CD4-positive, alpha-beta T cell treated with Interleukin-6 at 100 ng/mL for 8 hours (primary cell): ENCODE results near the gene POLR2L.

Source experiments
- DNase-seq: peaks from one replicate; pipeline ENCODE4 v3.0.0-alpha.2; 2020; ENCODE audit warnings: mixed read lengths, low spot score

Gene POLR2L

DNA sequence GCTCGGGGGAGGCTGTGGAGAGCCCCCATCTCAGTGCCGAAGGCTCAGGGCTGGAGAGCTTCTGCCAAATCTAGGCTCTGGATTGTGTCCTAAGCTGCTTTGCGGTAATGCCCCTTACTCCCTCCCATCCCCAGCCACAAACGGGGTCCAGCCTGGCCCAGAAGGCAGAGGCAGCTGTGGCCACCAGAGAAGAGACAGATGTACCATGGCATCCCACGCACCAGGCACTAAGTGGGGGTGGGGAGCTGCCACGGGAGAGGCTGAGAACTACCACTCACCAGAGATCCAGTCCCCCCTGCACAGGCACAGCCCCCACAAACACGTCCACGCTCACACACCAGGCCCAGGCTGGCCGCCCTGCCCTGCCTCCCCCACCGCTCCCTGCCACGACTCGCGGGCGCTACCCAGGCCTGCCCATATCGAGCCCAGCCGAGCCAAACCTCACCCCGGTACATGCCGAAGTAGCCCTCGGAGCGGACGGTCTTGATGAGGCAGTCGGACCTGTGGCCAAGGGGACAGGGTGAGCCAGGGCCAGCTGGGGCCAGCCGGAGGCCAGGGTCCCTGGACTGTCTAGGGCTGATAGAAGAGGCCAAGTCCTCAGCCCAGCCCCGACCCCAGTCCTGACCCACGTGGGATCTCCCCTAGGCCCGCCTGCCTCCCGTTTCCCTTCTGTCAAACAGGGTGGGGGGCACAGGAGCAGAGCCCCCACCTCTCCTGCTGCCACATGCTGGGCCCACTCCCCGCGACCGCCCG is 48.1 kb downstream of the POLR2L start:
- DNase-seq = no peak

DNA sequence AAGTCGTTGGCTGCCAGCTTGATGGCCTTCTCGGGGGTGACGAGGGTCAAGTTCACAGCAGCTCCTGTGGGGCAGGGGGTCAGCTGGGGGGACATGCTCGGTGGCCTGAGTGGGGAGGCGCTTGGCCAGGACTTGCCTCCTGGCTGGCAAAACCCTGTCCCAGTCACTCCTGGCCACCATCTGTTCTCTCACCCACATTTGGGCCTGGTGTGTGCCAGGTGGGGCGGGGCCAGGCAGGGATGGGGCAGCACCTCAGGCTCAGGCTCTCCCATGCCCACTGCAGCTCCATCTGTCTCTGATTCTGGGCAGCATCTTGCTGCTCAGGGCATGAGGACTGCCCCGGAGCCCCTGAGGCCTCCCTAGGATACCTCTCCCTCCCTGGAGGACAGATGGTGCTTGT is 48.8 kb downstream of the POLR2L start:
- no peak for DNase-seq

DNA sequence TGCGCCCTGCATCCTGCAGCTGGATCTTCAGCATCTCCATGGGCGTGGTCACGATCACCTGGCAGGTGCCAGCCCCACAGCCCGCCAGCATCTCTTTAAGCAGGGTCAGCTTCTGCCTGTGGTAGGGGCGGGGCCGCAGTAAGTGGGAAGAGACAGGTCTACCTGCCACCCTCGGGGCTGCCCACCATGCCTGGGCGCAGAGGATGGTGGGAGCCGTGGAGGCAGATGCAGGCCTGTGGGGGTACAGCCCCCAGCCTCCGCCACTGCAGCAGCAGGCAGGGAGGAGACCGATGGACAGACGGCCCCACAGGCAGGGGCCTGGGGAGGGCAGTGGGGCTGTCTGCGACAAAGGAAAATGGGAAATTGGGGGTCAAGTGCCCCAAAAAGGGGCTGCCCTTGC is 49.5 kb downstream of the POLR2L start:
- DNase-seq = no peak

DNA sequence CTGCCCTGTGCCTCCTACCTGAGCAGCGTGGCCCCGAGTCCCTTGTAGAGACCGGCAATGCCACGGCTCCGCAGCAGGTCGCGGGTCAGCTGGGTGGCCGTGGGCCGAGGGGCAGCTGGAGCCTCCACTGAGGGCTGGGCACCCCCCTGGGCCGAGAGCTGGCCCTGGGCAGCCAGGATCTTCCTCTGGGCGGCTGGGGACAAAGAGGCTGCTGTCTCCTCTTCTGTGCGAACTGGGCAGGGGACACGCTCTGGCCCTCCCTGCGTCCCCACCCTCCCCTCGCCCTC is 49.9 kb downstream of the POLR2L start:
- DNase-seq = no peak

DNA sequence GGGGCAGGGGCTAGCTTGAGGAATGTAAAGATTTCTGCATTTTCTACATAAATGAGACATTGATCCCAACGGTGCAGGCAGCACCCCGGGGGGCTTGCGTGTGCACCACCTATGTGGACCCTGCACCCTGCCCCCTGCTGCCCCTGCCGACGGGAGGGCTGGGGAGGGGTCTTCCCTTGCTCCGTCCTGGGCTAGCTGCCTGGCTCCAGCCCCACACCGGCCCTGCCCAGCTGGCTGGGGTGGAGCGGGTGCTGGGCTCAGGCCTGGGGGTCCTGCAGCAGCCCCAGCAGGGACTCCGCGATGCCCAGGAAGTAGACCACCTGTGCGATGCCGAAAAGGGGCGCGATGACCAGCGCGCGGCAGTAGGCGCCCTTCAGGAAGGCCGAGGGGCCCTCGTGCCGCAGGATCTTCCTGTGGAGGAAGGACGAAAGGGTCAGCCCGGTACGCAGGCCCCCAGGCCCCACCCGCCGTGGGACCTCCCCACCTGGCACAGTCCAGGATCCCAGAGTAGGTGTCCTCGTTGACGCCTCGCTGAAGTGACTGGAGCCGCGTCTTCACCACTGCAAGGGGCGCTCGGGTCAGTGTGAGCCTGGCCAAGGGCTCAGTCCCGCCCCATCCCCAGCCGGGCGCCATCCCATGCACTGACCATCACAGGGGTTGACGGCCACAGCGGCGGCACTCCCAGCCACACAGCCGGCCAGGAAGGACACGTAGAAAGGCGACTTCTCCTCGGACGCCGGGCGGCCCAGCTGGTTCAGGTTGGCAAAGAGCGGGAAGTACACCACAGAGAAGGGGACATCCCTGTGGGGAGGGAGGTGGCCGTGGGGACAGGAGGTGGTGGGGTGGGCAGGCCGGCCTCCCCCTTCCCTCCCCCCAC is 50.4 kb downstream of the POLR2L start:
- no peak for DNase-seq

DNA sequence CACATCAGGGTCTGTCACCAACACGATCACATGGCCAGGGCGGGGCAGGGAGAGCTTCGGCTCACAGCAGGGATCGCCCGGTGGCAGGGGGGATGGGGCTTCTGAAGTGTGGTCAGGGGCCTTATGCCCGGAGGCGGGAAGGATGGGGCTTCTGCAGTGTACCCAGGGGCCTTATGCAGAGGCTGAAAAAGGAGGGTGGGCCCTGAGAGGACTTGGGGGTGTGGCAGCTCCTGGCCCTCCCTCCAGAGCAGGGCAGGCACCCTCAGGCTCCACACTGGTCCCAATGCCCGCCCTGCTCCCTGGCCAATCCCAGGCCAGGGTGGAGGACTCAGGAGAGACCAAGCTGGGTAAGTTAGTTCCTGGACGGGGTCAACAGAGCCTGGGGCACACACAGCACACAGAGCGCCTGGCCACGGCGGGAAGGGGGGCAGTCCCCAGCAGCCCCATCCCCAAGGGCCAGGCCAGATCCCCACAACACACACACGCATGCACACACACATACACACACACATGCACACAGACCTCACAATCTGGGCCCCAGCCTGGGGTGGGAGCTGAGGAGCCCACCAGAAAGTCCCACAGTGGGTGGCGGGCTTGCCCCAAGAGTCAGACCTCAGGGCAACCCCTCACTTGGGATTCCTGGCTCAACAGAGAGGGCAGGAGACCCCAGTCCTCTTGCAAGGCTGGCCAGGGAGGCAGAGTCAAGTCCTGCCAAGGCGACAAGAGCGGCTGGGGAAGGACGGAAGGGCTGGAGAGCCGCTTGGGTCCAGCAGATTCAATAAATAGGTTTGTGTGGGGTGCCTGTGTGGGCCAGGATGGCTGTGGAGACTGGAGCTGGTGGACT is 51.4 kb downstream of the POLR2L start:
- DNase-seq = no peak

DNA sequence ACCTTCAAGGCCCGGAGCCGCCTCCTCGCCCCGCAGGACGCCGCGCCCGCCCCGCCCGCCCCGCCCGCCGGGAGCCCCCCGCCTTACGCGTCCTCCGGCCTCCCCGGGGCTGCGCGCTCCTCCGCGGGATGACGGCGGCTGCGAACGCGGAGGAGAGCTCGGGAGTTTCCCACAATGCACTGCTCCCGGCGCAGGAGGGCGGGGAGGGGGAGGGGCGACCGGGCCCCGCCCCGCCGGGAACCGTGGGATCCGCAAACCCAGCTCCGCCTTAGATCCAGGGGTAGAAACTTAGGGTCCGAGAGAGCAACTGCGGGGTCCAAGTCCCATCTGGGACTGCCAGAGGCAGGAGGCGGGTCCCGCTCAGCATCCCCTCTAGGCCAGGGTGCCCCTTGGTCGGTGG is 52.4 kb downstream of the POLR2L start, which contains the start of gene CEND1:
CEND1 (minus strand) TSS at position 148 of the 400 bp plus-strand sequence. CDS start 1,514 bp downstream, outside the sequence.
- no peak for DNase-seq
